H7 (cell line): ENCODE results near the gene NCLN. TPM values are rescaled to one million over a fixed set of nuclear protein-coding genes. Genes with fewer than 3 reads are reported as not detected.
"Not testable (repeated sequence)": the region's sequence is repeated elsewhere in the genome, so short reads cannot be mapped to it uniquely, and the experiment has no call there.

Experiments used
- DNase-seq: peaks from one replicate; pipeline ENCODE4 v3.0.0; 2012
- H3K27me3 ChIP-seq: 2 replicates; pipeline ENCODE4 v1.6.0; 2011; ENCODE audit warnings: mild to moderate bottlenecking, low read length; ENCODE audit not compliant: control insufficient read depth, insufficient read depth
- H3K36me3 ChIP-seq: replicated peaks from 2 replicates; pipeline ENCODE4 v1.5.1; 2011; ENCODE audit warnings: low read length; ENCODE audit not compliant: control insufficient read depth, insufficient read depth
- H3K4me3 ChIP-seq: 2 replicates; pipeline ENCODE4 v1.5.1; 2011; ENCODE audit warnings: low read depth, mild to moderate bottlenecking, control low read depth, low read length, moderate library complexity; ENCODE audit not compliant: insufficient read depth
- total RNA-seq: library from RNA; depleted of rRNA; stranded (reverse); fragments of >200 nt; shearing (Covaris generic); gene quantifications from 2 replicates; pipeline ENCODE4 v1.2.3, GENCODE V29; 2014

NCLN gene
- total RNA-seq, 1 experiment from 2014 or later: 82.8 TPM

- Histone ChIP-seq H3K36me3 (no peaks in the 10 kb centered on the region; the same call in none of the 2 replicates), H3K4me3 (no peak overlapping the region), H3K27me3 (no peaks in the 10 kb centered on the region)
- DNase-seq: no peak
Measured at GRCh38 chr19:3194106-3195087, 8.7 kb downstream of the NCLN start.

- DNase-seq: no peak
- no peak overlapping the region for H3K4me3 ChIP-seq
- H3K36me3 ChIP-seq: no peaks in the 10 kb centered on the region; the same call in none of the 2 replicates
- H3K27me3 ChIP-seq: no peaks in the 10 kb centered on the region
Measured at GRCh38 chr19:3196064-3196932, 10.6 kb downstream of the NCLN start.

DNA sequence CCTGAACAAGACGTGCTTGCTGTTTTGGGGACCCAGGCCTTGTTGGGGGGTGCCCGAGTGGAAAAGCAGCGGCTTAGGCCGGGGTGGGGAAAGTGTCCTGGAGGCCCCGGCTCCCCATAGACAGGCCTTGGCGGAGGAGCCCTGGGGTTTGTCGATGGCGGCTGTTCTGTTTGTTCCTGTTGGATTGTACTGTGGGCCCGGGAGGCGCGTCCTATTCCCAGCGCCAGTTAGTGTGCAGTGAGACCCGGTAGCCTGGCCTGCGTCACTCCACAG is 11.1 kb downstream of the NCLN start:
- no peak overlapping the region for H3K4me3 ChIP-seq
- no peaks in the 10 kb centered on the region; the same call in none of the 2 replicates for H3K36me3 ChIP-seq
- no peak for DNase-seq
- H3K27me3 ChIP-seq: no peaks in the 10 kb centered on the region

DNA sequence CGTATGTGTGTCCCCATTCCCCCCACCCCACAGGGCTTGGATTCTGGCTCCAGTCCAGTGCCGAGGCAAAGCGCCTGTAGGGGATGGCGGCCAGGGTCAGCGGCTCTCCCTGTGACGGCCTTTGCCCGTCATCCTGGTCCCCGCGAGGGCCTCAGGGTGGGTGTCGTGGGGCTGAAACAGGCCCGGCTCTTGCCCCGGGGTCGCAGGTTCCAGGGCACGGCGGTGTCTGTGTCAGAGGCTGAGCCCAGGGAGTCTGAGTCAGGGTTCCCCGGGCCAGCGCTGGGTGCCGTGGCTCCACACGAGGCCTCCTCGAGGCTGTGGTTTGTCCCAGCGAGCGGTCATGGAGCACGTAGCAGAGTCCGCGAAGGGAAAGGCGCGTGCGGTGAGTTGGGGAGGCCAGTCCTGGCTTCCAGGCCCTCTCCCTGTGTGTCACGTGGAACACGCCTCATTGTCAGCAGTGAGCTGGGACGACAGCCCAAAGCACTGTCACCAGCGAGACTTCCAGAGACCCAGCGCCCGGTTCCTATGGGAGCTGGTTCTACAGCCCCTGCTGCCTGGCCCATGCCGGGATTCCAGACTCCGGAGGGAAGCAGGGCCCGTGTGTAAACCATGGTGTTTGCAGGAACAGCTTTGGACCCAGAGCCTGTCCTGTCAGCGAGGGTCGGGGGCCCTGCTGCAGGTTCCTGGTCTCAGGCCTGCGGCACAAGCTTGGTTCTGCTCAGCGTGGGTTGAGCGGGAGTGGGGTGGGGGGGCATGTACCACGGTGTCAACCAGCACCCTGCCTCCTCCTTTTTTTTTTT is 13.4 kb downstream of the NCLN start:
- Histone ChIP-seq H3K4me3 (no peak overlapping the region), H3K36me3 (no peaks in the 10 kb centered on the region; the same call in none of the 2 replicates), H3K27me3 (no peaks in the 10 kb centered on the region)
- no peak for DNase-seq

- Histone ChIP-seq H3K36me3 (no peaks in the 10 kb centered on the region; the same call in 1 of the 2 replicates), H3K4me3 (no peak overlapping the region), H3K27me3 (no peaks in the 10 kb centered on the region)
- peak; percentile 64 for DNase-seq
Measured at GRCh38 chr19:3201072-3201700, 15.5 kb downstream of the NCLN start.

DNA sequence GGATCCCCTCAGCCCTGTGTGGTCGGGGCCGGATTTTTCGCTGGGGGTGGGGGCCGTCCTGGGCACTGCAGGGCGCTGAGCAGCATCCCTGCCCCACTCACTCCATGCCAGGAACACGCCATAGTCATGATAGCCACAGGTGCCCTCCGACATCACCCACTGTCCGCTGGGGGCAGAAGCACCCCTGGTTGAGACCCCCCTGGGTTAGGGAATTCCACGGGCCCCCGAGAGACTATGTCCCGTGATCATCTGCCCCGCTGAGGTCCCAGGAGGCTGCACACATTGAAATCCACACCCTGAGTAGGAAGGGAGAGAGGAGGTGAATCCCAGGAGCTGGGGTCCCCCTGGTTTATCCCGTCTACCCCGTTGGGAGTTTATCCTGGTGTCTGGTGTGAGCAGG is 16.2 kb downstream of the NCLN start:
- Histone ChIP-seq H3K36me3 (peaks cover under 1% of the 10 kb centered on the region), H3K27me3 (no peaks in the 10 kb centered on the region), H3K4me3 (no peak overlapping the region)
- DNase-seq: no peak

GRCh38 chr19:3202346-3202745 is 16.6 kb downstream of the NCLN start:
- Histone ChIP-seq H3K36me3 (peaks cover 5% of the 10 kb centered on the region), H3K4me3 (no peak overlapping the region), H3K27me3 (no peaks in the 10 kb centered on the region)
- no peak for DNase-seq

- H3K27me3 ChIP-seq, H3K36me3 ChIP-seq, DNase-seq, H3K4me3 ChIP-seq: not testable (repeated sequence)
Measured at GRCh38 chr19:3202895-3203294, 17.2 kb downstream of the NCLN start.

GRCh38 chr19:3203805-3204645 is 18.3 kb downstream of the NCLN start:
- Histone ChIP-seq H3K27me3 (no peaks in the 10 kb centered on the region), H3K36me3 (peaks cover 9% of the 10 kb centered on the region), H3K4me3 (no peak overlapping the region)
- DNase-seq: peak; percentile 67

DNA sequence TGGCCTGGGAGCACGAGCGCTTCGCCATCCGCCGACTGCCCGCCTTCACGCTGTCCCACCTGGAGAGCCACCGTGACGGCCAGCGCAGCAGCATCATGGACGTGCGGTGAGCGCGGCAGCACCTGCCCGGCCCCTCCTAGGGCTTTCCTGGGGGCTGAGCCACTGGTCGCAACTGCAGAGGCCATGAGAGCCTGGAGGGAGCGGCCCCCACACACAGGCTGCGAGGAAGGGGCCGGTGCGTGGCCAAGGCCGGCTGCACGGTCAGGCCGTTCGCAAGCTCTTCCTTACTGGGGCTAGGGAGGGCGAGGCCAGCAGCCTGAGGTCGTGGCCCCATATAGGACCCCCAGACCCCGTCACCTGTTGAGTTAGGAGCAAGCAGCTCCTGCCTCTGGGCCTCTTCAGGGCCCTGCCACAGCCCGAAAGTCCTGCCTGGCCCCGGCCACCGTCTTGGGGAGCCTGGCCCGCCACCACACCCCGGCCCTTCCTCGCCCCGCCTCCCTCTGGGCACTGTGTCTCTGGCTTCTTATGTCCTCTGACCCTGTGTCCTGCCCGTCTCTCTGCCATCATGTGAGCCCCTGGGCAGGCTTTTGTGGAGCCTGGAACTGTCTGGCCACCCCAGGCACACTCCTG is 19.0 kb downstream of the NCLN start:
- DNase-seq: no peak
- Histone ChIP-seq H3K4me3 (no peak overlapping the region), H3K27me3 (no peaks in the 10 kb centered on the region), H3K36me3 (peaks cover 9% of the 10 kb centered on the region)

DNA sequence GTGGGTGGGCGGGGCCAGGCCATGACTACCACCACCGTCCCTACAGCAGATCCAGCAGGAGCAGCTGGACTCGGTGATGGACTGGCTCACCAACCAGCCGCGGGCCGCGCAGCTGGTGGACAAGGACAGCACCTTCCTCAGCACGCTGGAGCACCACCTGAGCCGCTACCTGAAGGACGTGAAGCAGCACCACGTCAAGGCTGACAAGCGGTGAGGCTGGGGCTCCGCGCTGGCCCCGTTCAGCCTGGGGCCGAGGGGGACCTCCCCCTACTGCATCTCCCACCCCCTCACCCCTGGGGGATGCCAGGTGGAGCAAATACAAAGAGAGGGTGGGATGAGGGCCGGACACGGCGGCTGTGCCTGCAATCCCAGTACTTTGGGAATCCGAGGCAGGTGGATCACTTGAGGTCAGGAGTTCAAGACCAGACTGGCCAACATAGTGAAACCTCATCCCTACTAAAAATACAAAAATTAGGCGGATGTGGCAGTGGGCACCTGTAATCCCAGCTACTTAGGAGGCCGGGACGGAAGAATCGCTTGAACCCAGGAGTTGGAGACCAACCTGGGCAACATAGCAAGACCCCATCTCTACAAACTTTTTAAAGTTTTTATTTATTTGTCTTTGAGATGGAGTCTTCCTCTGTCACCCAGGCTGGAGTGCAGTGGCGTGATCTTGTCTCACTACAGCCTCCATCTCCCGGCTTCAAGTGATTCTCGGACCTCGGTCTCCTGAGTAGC is 20.7 kb downstream of the NCLN start:
- H3K4me3 ChIP-seq: no peak overlapping the region
- DNase-seq: peak; percentile 64
- H3K36me3 ChIP-seq: peaks cover 9% of the 10 kb centered on the region
- no peaks in the 10 kb centered on the region for H3K27me3 ChIP-seq

DNA sequence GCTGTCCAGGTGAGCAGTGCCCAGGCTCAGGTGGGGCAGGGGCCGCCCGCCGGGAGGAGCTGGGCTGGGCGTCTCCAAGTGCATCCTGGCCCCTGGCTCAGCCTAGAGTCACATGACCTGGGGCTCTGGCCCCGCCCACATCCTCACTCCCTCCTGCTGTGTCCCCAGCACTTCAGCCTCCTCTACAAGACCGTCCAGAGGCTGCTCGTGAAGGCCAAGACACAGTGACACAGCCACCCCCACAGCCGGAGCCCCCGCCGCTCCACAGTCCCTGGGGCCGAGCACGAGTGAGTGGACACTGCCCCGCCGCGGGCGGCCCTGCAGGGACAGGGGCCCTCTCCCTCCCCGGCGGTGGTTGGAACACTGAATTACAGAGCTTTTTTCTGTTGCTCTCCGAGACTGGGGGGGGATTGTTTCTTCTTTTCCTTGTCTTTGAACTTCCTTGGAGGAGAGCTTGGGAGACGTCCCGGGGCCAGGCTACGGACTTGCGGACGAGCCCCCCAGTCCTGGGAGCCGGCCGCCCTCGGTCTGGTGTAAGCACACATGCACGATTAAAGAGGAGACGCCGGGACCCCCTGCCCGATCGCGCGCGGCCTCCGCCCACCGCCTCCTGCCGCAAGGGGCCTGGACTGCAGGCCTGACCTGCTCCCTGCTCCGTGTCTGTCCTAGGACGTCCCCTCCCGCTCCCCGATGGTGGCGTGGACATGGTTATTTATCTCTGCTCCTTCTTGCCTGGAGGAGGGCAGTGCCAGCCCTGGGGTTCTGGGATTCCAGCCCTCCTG is 21.9 kb downstream of the NCLN start:
- H3K4me3 ChIP-seq: no peak overlapping the region
- no peaks in the 10 kb centered on the region for H3K27me3 ChIP-seq
- H3K36me3 ChIP-seq: peaks cover 9% of the 10 kb centered on the region
- peak; percentile 94 for DNase-seq
